Activated CD8-positive, alpha-beta memory T cell treated with anti-CD3 and anti-CD28 coated beads for 48 hours (primary cell): Measurements from ENCODE around the gene FAM83D.
A peak's percentile ranks its signal among the peaks of the same experiment; 100 is the strongest.

Experiments used
- DNase-seq, 3 experiments: peaks; one replicate each; pipeline ENCODE4 v3.0.0-alpha.2; 2020; ENCODE audit warnings: low read depth in 2 of 3, low spot score in 2 of 3

The FAM83D gene

DNA sequence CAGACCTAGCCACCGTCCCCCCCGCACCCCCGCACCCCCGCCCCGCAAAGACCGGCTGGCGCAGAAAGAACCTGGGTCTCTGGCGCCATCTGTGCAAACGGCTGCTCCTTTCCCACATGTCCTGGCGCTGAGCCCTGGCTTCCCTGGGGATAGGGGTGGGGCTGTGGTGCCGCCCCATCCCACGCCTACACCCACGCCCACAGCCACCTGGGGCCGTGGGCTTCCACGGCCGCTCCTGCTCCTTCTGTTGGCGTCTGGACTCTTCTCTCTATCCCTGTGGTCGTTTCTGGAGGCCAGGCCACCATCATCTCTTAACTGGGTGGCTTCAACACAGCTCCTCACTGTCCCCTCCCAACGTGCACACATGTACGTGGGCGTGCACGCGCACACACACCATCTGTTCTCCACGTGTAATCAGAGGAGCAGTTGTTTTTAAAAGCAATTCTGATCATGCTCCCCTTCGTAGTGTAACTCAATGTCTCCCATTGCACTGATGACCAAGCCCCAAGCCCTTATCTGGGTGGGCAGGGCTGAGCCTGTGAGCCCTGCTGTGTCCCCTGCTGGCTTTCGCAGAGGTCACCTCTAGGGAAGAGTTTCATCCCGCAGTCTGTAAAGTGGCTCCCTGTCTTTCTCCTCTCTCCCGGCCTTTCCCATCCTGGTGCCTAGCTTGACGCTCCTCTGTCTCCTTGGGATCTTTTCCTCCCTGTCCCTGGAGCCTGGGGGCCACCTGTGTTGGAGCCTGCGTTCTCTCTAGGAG lies 31.9 kb upstream of the FAM83D start:
- DNase-seq = no peak

DNA sequence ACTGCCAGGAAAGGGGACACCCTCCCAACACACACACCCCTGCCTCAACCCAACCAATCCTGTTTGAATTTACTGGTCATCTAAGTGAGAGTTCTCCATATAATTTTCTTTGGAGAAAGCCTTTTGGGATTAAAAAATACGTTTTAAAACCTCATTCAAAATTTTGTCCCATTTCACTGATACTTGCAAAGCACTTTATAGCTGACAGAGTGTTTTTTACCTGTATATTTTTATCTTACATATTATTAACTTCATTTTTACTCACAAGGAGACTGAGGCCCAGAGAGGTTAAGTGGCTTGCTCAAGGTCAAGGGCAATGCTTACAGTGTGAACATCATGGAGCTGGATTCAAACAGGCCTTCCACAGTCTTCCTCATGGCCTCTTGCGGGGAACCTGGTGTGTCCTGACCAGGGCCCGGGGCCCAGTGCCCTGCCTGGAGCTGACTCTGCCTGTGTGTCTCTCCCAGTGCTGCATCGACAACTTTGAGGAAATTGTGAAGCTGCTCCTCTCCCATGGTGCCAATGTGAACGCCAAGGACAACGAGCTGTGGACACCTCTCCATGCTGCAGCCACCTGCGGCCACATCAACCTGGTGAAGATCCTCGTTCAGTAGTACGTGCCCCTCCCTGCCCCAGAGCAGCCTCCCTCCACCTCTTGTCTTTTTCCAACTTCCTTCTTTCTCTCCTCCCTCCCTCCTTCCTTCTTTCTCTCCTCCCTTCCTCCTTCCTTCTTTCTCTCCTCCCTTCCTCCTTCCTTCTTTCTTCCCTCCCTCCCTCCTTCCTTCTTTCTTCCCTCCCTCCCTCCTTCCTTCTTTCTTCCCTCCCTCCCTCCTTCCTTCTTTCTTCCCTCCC lies 30.9 kb upstream of the FAM83D start:
- no peak for DNase-seq

DNA sequence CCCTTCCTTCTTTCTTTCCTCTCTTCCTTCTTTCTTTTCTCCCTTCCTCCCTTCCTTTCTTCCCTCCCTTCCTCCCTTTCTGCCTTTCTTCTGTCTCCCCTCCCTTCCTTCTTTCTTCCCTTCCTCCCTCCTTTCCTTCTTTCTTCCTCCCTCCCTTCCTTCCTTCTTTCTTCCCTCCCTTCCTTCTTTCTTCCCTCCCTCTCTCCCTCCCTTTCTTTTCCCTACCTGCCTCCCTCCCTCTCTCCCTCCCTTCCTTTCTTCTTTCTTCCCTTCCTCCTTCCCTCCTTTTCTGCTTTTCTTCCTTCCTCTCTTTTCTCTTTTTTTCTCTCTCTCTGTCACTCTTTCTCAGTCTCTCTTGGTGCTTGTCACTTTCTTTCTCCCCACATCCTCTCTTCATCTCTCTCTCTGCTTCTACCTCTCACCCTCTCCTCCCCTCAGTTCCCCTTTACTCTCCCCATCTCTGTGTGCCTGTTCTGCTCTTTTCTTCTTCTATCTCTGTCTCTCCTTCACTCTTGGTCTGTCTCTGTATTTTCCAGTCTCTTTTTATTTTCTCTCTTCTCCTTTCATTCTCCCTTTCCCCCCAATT lies 30.1 kb upstream of the FAM83D start:
- no peak for DNase-seq

DNA sequence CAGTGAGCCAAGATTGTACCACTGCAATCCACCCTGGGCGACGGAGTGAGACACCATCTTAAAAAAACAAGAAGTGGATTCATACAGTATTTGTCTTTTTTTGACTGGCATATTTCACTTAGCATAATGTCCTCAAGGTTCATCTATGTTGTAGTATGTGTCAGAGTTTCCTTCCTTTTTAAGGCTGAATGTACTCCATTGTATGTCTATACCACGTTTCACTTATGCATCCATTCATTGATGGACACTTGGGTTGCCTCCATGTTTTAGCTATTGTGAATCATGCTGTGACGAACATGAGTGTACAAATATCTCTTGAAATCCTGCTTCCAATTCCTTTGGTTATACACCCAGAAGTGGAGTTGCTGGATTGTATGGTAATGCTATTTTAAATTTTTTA lies 28.9 kb upstream of the FAM83D start:
- no peak for DNase-seq

DNA sequence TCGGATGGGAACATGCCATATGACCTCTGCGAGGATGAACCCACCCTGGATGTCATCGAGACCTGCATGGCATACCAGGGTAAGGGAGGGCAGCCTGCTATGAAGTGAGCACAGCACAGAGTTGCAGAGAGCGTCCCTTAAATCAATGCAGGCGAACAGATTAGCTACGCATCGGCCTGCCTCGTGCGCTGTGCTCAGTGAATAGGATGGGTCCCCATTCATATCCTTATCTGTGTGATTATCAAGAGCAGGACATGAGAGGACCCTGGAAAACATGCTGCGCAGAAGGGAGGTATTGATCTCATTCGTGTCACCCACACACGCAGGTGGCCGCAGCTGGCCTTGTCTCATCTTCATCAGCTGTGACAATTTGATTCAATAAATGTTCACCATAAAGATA lies 25.6 kb upstream of the FAM83D start:
- no peak for DNase-seq

DNA sequence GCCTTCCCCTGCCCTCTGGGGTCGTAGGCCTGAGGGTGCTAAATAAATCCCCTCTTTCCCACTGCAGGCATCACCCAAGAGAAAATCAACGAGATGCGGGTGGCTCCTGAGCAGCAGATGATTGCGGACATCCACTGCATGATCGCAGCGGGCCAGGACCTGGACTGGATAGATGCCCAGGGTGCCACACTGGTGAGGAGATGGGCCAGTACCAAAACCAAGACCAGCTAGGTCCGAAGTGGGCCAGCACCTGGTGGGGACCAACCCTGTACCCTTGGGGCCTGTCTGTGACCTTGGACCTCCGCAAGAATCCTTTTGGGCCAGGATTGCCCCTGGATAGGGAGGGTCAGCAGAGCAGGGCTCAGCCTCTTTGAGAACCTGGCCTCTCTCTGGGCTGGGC lies 23.6 kb upstream of the FAM83D start:
- no peak for DNase-seq

DNA sequence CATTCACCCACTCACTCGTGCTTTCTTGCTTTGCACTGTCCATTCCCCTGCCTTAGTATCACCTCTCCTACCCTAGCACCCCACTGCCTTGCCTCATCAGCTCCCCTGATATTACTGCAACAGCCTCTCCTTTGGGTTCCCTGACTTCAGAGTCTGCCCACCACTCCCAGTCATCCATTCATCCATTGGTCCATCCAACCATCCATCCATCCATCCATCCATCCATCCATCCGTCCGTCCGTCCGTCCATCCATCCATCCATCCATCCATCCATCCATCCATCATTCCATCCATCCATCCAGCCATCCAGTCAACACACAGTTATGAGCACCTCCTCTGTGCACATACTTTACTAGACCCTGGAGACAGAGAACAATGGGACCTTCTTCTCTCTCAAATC lies 22.9 kb upstream of the FAM83D start:
- no peak for DNase-seq

DNA sequence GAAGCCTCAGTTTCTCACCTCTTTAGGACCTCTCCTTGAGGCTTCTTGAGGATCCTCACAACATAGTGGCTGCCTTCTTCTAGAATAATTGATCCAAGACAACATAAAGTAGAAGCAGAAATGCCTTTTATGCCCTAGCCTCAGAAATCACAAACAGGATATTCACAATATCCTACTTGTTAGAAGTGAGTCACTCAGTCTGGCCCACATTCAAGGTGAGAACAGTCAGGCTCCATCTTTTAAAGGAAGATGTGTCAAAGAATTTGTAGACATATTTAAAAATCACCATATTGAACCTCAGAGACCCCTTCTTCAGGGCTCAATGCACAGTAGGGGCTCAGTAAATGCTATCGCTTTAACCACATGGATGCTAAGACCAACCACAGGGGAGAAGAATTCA lies 20.8 kb upstream of the FAM83D start:
- DNase-seq = no peak

DNA sequence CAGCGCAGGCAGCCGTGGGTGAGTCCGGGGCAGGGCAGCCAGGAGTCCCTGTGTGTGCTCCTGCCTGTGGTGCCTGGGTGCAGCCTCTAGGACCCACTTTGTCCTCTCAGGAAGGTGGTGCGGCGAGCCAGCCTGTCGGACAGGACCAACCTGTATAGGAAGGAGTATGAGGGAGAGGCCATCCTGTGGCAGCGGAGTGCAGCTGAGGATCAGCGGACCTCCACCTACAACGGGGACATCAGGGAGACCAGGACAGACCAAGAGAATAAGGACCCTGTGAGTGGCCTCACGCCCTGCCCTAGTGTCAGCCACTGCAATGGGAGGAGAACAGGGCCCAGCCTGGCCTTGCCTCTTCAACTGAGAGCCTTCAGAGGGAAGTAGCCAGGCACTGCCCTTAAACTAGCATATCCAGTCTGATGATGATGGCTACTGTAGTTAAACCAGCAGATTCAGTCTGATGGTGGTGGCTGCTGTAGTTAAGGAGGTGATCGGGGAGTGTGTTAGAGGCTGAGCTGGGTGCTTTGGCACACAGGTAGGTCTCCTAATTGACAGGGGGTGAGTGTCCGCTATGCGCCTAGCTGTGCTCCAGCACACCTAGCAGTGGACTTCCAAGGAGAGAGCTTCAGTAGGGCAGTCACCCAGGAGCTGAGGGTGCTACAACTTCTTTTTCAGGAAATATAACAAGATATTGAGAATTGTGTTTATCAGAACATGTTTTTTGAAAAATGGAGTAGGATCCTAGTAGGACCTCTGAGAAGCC lies 18.1 kb upstream of the FAM83D start:
- no peak for DNase-seq

DNA sequence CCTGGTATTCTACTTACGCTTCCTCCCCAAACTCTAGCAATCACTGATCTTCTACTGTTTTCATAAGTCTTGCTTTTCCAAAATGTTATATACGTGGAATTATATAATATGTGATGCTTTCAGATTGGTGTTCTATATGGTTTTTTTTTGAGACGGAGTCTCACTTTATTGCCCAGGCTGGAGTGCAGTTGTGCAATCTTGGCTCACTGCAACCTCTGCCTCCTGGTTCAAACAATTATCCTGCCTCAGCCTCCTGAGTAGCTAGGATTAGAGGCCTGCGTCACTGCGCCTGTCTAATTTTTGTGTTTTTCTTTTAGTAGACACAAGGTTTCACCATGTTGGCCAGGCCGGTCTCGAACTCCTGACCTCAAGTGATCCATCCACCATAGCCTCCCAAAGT lies 10.9 kb upstream of the FAM83D start:
- DNase-seq = no peak

DNA sequence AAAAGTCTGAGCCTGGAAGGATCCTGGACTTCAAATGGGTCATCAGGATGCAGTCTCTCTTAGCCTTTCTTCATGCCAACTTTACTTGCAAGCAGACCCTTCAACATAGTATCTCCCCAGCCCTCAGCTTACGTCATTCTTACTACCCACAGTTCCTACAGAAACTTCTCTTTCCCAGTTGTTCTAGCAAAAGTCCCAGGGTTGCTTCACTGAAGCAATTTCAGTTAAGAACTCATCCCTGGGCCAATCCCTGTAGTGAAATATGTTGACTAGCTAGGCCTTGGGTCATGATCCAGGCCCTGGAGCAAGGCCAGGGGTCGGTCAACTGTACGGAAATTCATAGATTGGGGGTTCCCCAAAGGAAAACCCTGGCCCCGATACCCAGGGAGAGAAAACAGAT lies 8.6 kb upstream of the FAM83D start:
- DNase-seq = no peak

DNA sequence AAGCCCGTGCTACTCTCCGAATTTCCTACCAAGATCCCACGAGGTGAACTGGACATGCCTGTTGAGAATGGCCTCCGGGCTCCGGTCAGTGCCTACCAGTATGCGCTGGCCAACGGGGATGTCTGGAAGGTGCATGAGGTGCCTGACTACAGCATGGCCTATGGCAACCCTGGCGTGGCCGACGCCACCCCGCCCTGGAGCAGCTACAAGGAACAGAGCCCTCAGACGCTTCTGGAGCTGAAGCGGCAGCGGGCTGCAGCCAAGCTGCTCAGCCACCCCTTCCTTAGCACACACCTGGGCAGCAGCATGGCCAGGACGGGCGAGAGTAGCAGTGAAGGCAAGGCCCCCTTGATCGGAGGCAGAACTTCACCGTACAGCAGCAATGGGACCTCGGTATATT lies 8.0 kb upstream of the FAM83D start:
- no peak for DNase-seq

DNA sequence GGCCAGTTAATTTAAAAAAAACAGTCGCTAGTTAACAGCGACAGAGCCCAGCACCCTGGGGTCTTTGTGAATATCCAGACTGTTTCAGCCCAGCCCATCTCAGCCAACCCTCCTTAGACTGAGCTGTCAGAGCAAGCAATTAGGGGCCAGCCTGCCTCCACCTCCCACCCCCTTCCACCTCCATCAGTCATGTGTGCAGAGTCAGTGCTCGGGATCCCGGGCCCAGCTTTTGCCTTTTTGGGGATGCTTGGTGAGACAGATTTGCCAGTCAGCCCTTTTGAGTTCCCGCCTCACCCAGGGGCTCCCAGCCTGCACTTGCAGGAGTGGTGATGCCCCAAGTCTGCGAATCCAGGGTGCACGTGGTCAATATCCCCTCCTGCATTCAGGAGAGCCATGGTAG lies 6.5 kb upstream of the FAM83D start:
- no peak for DNase-seq

DNA sequence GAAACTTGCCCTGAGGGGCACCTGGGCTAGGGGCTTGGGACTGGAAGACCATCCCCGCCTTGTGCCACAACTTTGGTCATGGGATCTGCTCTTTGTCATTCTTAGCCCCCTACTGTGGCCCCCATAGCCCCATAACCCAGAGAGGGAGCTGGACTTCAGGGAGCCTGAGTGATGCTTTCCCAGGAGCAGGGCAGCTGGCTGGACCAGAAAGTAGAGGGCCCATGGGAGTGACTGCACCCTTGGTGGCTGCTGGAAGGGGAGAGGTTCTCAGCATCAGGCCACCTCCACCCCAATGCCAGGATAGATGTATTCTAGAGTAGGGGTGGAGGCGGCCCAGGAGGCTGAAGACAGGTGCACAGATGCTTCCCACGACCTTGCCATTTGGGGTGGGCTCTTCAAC lies 5.8 kb upstream of the FAM83D start:
- no peak for DNase-seq

DNA sequence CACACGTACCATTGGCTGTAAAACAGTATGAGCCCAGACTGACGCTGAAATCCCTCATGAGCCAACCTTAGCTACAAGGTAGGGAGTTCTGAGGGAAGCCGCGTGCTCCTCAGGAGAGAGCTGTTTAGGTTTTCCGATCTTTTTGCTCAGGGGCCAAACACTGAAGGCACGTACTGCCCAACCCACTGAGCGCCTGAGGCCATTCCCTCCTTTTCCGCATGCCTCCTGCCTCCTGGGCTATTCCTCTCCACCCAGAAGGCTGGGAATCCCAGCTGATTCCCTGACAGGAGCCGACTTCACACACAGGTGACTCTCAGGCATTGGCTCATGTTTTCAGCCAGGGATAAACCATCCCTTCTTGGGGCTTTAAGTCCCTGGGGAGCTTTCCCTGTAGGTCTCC lies 5.4 kb upstream of the FAM83D start:
- no peak for DNase-seq

DNA sequence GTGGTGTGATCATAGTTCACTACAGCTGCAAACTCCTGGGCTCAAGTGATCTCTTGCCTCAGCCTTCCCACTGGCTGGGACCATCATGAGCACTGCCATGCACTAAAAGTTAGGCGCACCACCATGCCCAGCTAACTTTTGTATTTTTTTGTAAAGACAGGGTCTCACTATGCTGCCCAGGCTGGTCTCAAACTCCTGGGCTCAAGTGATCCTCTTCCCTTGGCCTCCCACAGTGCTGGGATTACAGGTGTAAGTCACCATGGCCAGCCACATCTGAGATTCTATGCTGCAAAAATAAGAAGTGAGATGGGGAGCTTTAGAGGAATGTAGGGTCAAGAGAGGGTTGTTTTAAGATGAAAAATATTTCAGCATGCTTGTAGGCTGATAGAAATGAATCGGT lies 1.5 kb upstream of the FAM83D start:
- DNase-seq = no peak

DNA sequence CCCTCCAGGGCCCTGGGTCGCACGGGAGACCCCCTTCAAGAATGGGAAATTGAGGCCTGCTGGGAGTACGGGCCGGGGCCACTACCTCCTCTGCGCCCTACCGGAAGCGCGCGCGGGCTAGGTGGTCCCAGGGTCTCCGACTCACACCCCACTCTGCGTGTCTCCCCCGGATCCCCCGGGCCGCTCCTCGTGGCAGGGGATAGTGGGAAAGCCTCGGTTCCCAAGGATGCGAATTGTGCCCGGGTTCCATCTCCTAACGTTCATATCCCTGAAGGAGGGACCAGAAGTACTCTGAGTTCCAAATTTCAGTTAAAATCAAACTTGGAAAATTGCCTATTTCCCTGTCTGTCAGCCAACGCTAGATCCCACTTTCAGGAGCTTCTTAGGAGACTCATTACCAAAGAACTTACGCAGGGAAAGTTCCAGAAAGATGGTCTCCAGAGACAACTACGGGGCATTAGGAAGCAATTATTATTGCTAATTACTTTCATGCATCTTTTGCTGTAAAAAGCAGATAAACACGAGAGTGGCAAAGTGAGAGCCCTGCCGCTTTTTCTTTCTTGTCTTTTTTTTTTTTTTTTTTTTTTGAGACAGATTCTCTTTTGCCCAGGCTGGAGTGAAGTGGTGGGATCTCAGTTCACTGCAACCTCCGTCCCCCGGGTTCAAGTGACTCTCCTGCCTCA lies 858 bp downstream of the FAM83D start:
- DNase-seq = peak in 1 of 3 experiments; percentile 15

DNA sequence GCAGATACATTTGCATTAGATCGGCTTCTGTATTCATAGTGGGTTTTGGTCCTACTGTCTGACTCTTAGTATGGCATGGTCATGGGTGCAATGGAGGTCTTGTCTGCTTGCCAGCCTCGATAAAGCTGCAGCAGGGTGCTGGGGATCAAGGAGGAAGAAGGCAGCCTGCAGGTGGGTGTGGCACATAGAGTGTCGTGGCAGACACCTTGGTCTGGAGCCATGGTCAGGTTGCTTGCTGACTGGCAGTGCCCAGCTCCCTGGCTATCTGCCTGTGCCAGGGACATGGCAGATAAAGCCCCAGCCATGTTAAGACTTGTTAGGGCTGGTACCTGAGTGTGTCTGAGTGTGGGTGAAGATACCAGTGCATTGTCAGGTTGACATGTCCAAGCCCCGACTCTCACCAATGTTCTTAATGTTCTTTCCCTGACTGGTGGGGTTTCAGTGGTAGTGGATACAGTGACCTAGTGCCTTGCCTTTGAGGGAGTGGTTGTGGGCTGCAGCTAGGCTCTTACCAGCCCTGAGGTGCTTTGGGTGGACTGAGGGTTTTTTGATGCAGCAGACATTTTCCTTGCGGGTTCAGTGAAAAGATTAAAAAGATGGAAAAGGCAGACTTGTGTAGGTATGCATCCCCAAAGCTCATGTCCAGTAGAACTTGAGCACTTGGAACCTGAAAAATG lies 1.8 kb downstream of the FAM83D start:
- DNase-seq = no peak

DNA sequence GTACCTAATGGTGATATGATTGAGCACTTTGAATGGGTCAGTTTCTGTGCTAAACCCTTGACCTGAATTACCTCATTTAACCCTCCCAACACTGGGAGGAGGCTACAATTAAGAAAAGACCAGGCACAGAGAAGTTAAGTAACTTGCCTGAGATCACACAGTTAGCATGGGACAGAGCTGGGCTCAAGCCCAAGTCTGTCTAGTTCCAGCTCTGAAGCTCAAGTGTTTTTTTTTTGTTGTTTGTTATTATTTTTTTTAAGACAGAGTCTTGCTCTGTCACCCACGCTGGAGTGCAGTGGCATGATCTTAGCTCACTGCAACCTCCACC lies 4.0 kb downstream of the FAM83D start:
- DNase-seq = no peak

DNA sequence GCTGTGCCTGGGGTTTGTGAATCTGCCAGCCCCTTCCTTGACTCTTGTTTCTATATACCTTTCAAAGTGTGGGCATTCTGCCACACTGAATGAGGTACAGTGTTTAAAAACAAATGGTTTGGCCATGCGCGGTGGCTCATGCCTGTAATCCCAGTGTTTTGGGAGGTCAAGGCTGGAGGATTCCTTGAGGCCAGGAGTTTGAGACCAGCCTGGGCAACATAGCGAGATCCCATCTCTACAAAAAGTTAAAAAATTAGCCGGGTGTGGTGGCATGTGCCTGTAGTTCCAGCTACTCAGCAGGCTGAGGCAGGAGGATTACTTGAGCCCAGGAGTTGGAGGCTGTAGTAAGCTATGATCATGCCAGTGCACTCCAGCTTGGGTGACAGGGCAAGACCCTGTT lies 5.8 kb downstream of the FAM83D start:
- no peak for DNase-seq
